Measurements from ENCODE around the gene RBM12. TPM values are rescaled to one million over a fixed set of nuclear protein-coding genes. Genes with fewer than 3 reads are reported as not detected.

RBM12 gene
- total RNA-seq, 1 experiment from 2014 or later = 125 TPM

GRCh38 chr20:35657271-35657670 is 7.4 kb downstream of the RBM12 start:
- ATAC-seq (no peak), DNase-seq (ENCODE audit: low spot score) (no peak)
- ChIA-PET POLR2A (no interaction called here), CTCF (no interaction called here)
- Mint-ChIP-seq H3K4me3 (no peak overlapping the region), H3K4me1 (peaks cover 39% of the 10 kb centered on the region), H3K27me3 (ENCODE audit: low read depth) (no peaks in the 10 kb centered on the region), H3K27ac (peak overlapping the region; percentile 71; the same call in 1 of the 2 replicates), H3K9me3 (no peaks in the 10 kb centered on the region), H3K36me3 (no peaks in the 10 kb centered on the region; the same call in 1 of the 2 replicates)
- no peak for TF ChIP-seq NFE2L1 (CRISPR knock-in tag; IDR thresholded peaks at IDR 0.05)
- no peak for TF ChIP-seq SOX15 (CRISPR knock-in tag; IDR thresholded peaks at IDR 0.05)
- no peak for TF ChIP-seq TEAD4 (CRISPR knock-in tag; IDR thresholded peaks at IDR 0.05)
- TF ChIP-seq AFF4 (CRISPR knock-in tag; IDR thresholded peaks at IDR 0.05; ENCODE audit: borderline replicate concordance) = no peak
- TF ChIP-seq CTCF (IDR thresholded peaks at IDR 0.05) = no peak
- no peak for TF ChIP-seq ERG (CRISPR knock-in tag; IDR thresholded peaks at IDR 0.05)
- TF ChIP-seq ESRRA (CRISPR knock-in tag; IDR thresholded peaks at IDR 0.05; ENCODE audit: borderline replicate concordance) = no peak
- no peak for TF ChIP-seq ZBTB43 (CRISPR knock-in tag; IDR thresholded peaks at IDR 0.05)
- no peak for TF ChIP-seq CREM (CRISPR knock-in tag; IDR thresholded peaks at IDR 0.05)
- no peak for TF ChIP-seq CREB1 (CRISPR knock-in tag; IDR thresholded peaks at IDR 0.05)
- TF ChIP-seq E2F1 (CRISPR knock-in tag; IDR thresholded peaks at IDR 0.05) = no peak
- TF ChIP-seq NR1H2 (CRISPR knock-in tag; IDR thresholded peaks at IDR 0.05) = no peak
- no peak for TF ChIP-seq PRDM15 (CRISPR knock-in tag; IDR thresholded peaks at IDR 0.05)
- TF ChIP-seq ATF3 (CRISPR knock-in tag; conservative IDR thresholded peaks at IDR 0.05) = no peak
- no peak for TF ChIP-seq CDX4 (CRISPR knock-in tag; IDR thresholded peaks at IDR 0.05; ENCODE audit: borderline replicate concordance)
- TF ChIP-seq FOXP1 (CRISPR knock-in tag; IDR thresholded peaks at IDR 0.05; ENCODE audit: borderline replicate concordance) = no peak
